Parathyroid adenoma (tissue), 2 donors: Measurements from ENCODE around the gene ANKRD23.
A peak's percentile ranks its signal among the peaks of the same experiment; 100 is the strongest.

Experiments used
- H2AFZ ChIP-seq: fragments of 300-600 bp; sonication (generic); one replicate; pipeline ENCODE4 v1.7.0; 2017; ENCODE audit warnings: antibody characterized with exemption, mild to moderate bottlenecking
- H3K27ac ChIP-seq: fragments of 300-600 bp; sonication (generic); one replicate; pipeline ENCODE4 v1.7.0; 2017
- H3K27me3 ChIP-seq: fragments of 300-600 bp; sonication (generic); one replicate; pipeline ENCODE4 v1.7.0; 2017; ENCODE audit warnings: low read length; ENCODE audit not compliant: control insufficient read depth, insufficient read depth
- H3K36me3 ChIP-seq: fragments of 300-600 bp; sonication (generic); one replicate; pipeline ENCODE4 v1.7.0; 2017; ENCODE audit warnings: low read length; ENCODE audit not compliant: control insufficient read depth, insufficient read depth
- H3K4me1 ChIP-seq: fragments of 300-600 bp; sonication (generic); one replicate; pipeline ENCODE4 v1.7.0; 2017; ENCODE audit warnings: control low read depth
- H3K4me2 ChIP-seq: fragments of 300-600 bp; sonication (generic); one replicate; pipeline ENCODE4 v1.7.0; 2017; ENCODE audit warnings: low read length
- H3K4me3 ChIP-seq: fragments of 300-600 bp; sonication (generic); one replicate; pipeline ENCODE4 v1.7.0; 2017; ENCODE audit warnings: low read depth, low read length
- H3K79me2 ChIP-seq: fragments of 300-600 bp; sonication (generic); one replicate; pipeline ENCODE4 v1.7.0; 2017; ENCODE audit warnings: control low read depth
- H3K9ac ChIP-seq: fragments of 300-600 bp; sonication (generic); one replicate; pipeline ENCODE4 v1.7.0; 2017; ENCODE audit warnings: mild to moderate bottlenecking
- H3K9me3 ChIP-seq: fragments of 300-600 bp; sonication (generic); one replicate; pipeline ENCODE4 v1.7.0; 2017; ENCODE audit warnings: low read length; ENCODE audit not compliant: control insufficient read depth
- CTCF ChIP-seq: fragments of 300-600 bp; sonication (generic); IDR thresholded peaks from one replicate; pipeline ENCODE4 v1.7.0; 2017; ENCODE audit warnings: antibody characterized with exemption, mild to moderate bottlenecking
- donor health status: primary hyperparathyroidism.

Gene ANKRD23

GRCh38 chr2:96801786-96802595 is 41.8 kb downstream of the ANKRD23 start:
- TF ChIP-seq CTCF = no peak
- no peak overlapping the region for H3K9ac ChIP-seq
- peaks cover 3% of the 10 kb centered on the region for H3K4me1 ChIP-seq
- H3K79me2 ChIP-seq = no peaks in the 10 kb centered on the region
- H2AFZ ChIP-seq = no peak overlapping the region
- no peaks in the 10 kb centered on the region for H3K27me3 ChIP-seq
- no peak overlapping the region for H3K4me3 ChIP-seq
- no peaks in the 10 kb centered on the region for H3K36me3 ChIP-seq
- H3K27ac ChIP-seq = no peak overlapping the region
- H3K4me2 ChIP-seq = no peak overlapping the region
- H3K9me3 ChIP-seq = no peaks in the 10 kb centered on the region

- Histone ChIP-seq H3K4me2 (no peak overlapping the region), H3K4me1 (peaks cover 3% of the 10 kb centered on the region), H3K9ac (no peak overlapping the region), H3K27ac (no peak overlapping the region), H3K79me2 (no peaks in the 10 kb centered on the region), H3K36me3 (no peaks in the 10 kb centered on the region), H3K4me3 (no peak overlapping the region), H2AFZ (peak overlapping the region; percentile 72), H3K9me3 (no peaks in the 10 kb centered on the region), H3K27me3 (no peaks in the 10 kb centered on the region)
- peak; percentile 91 for TF ChIP-seq CTCF
Observed at GRCh38 chr2:96801005-96801785, 42.6 kb downstream of the ANKRD23 start.

GRCh38 chr2:96800061-96801004 is 43.5 kb downstream of the ANKRD23 start:
- peaks cover 3% of the 10 kb centered on the region for H3K4me1 ChIP-seq
- no peaks in the 10 kb centered on the region for H3K9me3 ChIP-seq
- H3K36me3 ChIP-seq = no peaks in the 10 kb centered on the region
- no peaks in the 10 kb centered on the region for H3K79me2 ChIP-seq
- TF ChIP-seq CTCF = no peak
- H3K27me3 ChIP-seq = no peaks in the 10 kb centered on the region
- H2AFZ ChIP-seq = peak overlapping the region; percentile 72
- H3K9ac ChIP-seq = no peak overlapping the region
- no peak overlapping the region for H3K27ac ChIP-seq
- no peak overlapping the region for H3K4me3 ChIP-seq
- no peak overlapping the region for H3K4me2 ChIP-seq

GRCh38 chr2:96799623-96799935 is 44.2 kb downstream of the ANKRD23 start:
- Histone ChIP-seq H3K4me2 (no peak overlapping the region), H3K79me2 (no peaks in the 10 kb centered on the region), H3K4me1 (peaks cover 3% of the 10 kb centered on the region), H2AFZ (no peak overlapping the region), H3K27me3 (no peaks in the 10 kb centered on the region), H3K27ac (no peak overlapping the region), H3K9ac (no peak overlapping the region), H3K4me3 (no peak overlapping the region), H3K36me3 (no peaks in the 10 kb centered on the region), H3K9me3 (no peaks in the 10 kb centered on the region)
- no peak for TF ChIP-seq CTCF
